ENCODE results near the gene AMPH. TPM values are rescaled to one million over a fixed set of nuclear protein-coding genes. Genes with fewer than 3 reads are reported as not detected.

AMPH gene
- total and polyA plus RNA-seq, 8 donors = 0.22 to 6.8 (median 1.3) TPM

DNA sequence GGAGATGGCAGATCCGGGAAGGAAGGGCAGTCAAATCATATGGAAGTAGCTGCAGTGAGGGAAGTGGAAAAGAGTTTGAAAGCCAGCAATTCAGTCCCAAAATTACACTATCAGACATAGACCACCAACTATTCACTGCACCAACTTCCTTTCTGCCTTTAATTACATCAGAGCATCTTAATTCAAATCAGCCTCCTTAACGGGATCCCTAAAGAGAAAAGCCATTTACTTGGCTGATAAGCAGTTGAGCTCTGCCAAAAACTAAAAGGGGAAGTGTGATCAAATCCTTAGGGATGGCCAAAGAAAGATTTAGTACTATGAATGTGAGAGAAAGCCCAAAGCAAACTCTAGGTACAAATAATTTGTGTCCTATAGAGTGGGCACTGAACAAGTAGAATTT lies 110.4 kb downstream of the AMPH start:
- Histone ChIP-seq H3K9me3 (peaks cover 0 to 4% (median 0%) of the 10 kb centered on the region in 4 donors), H3K36me3 (no peaks in the 10 kb centered on the region), H3K4me1 (no peaks in the 10 kb centered on the region), H3K4me3 (no peak overlapping the region), H3K27me3 (no peaks in the 10 kb centered on the region), H3K27ac (no peak overlapping the region)
- FAIRE-seq (no peak), ATAC-seq (no peak), DNase-seq (no peak)
- 49 to 54% methylated on average over 2 of the region's 2 CpGs for WGBS, 2 donors
- TF ChIP-seq, protein P1, sequence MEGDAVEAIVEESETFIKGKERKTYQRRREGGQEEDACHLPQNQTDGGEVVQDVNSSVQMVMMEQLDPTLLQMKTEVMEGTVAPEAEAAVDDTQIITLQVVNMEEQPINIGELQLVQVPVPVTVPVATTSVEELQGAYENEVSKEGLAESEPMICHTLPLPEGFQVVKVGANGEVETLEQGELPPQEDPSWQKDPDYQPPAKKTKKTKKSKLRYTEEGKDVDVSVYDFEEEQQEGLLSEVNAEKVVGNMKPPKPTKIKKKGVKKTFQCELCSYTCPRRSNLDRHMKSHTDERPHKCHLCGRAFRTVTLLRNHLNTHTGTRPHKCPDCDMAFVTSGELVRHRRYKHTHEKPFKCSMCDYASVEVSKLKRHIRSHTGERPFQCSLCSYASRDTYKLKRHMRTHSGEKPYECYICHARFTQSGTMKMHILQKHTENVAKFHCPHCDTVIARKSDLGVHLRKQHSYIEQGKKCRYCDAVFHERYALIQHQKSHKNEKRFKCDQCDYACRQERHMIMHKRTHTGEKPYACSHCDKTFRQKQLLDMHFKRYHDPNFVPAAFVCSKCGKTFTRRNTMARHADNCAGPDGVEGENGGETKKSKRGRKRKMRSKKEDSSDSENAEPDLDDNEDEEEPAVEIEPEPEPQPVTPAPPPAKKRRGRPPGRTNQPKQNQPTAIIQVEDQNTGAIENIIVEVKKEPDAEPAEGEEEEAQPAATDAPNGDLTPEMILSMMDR (IDR thresholded peaks at IDR 0.05) = no peak
- intact Hi-C loops (cut with DNase I) = no loop called here

DNA sequence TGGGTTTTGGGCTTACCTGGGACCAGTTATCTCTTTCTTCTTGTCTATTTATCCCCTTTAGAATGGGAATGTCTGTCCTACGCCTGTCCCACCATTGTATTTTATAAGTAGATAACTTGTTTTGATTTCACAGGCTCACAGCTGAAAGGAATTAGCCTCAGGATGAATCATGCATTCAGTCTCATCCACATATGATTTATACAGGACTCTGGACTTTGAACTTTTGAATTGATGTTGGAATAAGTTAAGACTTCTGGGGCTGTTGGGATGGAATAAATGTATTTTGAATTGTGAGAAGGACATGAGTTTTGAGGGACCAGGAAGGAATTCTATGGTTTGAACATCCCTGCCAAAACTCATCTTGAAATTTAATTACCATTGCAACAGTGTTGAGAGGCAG lies 112.6 kb downstream of the AMPH start:
- Histone ChIP-seq H3K27ac (no peak overlapping the region), H3K9me3 (peaks cover 0 to 5% (median 0%) of the 10 kb centered on the region in 4 donors), H3K4me1 (no peaks in the 10 kb centered on the region), H3K36me3 (no peaks in the 10 kb centered on the region), H3K4me3 (no peak overlapping the region), H3K27me3 (no peaks in the 10 kb centered on the region)
- TF ChIP-seq, protein P1 (IDR thresholded peaks at IDR 0.05) = no peak
- no peak for DNase-seq
- FAIRE-seq = no peak
- no peak for ATAC-seq
- WGBS, 2 donors = 24 to 29% methylated on average over 1 of the region's 1 CpG
- intact Hi-C loops (cut with DNase I) = no loop called here

DNA sequence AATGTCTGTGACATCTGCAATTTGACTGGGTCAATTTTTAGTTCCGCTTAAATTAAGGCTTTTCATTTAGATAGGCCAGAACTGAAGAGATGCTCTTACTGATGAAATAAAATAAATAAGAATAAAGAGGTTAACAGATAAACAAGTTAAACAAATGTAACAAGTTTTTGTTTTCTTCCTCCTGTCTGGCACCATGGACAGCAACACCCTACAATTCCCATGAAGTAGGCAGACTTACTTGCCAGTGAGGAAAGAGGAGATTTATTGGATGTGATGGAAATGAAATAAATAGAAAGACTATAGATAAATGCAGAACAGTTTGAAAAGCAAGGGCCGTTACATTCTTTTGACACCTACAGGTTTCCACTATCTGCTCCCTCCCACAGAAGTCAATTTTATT lies 118.5 kb downstream of the AMPH start:
- no peak for ATAC-seq
- H3K9me3 ChIP-seq = peaks cover 0 to 5% (median 0%) of the 10 kb centered on the region in 4 donors
- H3K4me1 ChIP-seq = no peaks in the 10 kb centered on the region
- H3K4me3 ChIP-seq = no peak overlapping the region
- intact Hi-C loops (cut with DNase I) = no loop called here
- FAIRE-seq = no peak
- TF ChIP-seq, protein P1 (IDR thresholded peaks at IDR 0.05) = no peak
- H3K27me3 ChIP-seq = no peaks in the 10 kb centered on the region
- no peaks in the 10 kb centered on the region for H3K36me3 ChIP-seq
- WGBS, 2 donors = 76 to 81% methylated on average over 2 of the region's 2 CpGs
- DNase-seq = no peak
- H3K27ac ChIP-seq = no peak overlapping the region

DNA sequence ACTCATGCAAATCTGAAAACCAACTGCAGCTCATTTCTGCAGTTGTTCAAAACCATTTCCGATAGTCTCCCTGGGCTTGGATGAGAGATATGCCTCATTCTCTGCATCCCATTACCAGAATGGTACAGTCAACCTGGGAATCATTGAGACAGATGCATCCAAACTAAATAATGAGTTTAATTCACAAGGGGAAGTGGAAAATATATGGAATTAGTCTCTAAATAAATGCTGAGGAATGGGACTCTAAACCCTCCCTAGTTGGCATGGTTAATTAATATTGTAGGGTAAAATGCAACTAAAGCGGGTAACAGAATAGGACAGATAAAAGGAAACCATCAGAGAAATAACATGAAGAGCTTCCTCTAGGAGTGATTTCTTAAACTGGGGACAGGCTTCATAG lies 118.9 kb downstream of the AMPH start:
- TF ChIP-seq, protein P1 (IDR thresholded peaks at IDR 0.05) = no peak
- no peak overlapping the region for H3K4me3 ChIP-seq
- H3K36me3 ChIP-seq = no peaks in the 10 kb centered on the region
- H3K27me3 ChIP-seq = no peaks in the 10 kb centered on the region
- ATAC-seq (no peak), DNase-seq (no peak), FAIRE-seq (no peak)
- peaks cover 0 to 5% (median 0%) of the 10 kb centered on the region in 4 donors for H3K9me3 ChIP-seq
- 84 to 87% methylated on average over 2 of the region's 2 CpGs for WGBS, 2 donors
- intact Hi-C loops (cut with DNase I) = no loop called here
- H3K27ac ChIP-seq = no peak overlapping the region
- no peaks in the 10 kb centered on the region for H3K4me1 ChIP-seq

DNA sequence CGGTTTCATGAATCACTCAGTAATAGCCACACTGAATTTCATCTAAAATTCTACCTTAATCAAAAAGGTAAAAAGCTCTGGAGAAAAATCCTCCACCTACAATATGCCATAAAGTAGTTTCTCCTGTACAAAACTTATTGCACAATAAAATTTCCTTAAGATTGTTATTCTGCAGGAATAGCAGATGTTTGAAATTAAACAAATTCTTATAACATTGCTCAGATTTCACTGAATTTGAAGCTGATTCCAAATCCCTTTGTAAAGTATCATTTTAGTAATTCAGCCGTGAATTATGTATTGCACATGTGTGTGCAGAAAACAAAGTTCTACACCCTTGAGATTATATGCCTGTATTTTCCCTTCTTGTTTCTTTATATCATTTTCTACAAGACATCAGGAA lies 123.8 kb downstream of the AMPH start:
- 49 to 67% methylated on average over 2 of the region's 2 CpGs for WGBS, 2 donors
- Histone ChIP-seq H3K4me3 (no peak overlapping the region), H3K4me1 (no peaks in the 10 kb centered on the region), H3K27ac (no peak overlapping the region), H3K36me3 (no peaks in the 10 kb centered on the region), H3K9me3 (no peaks in the 10 kb centered on the region), H3K27me3 (no peaks in the 10 kb centered on the region)
- no peak for ATAC-seq
- TF ChIP-seq, protein P1 (IDR thresholded peaks at IDR 0.05) = no peak
- no peak for DNase-seq
- intact Hi-C loops (cut with DNase I) = no loop called here
- FAIRE-seq = no peak
